Activated CD8-positive, alpha-beta memory T cell treated with anti-CD3 and anti-CD28 coated beads for 36 hours (primary cell): ENCODE measurements around the gene MRPL34. TPM values are rescaled to one million over a fixed set of nuclear protein-coding genes. Genes with fewer than 3 reads are reported as not detected.
"Not testable (repeated sequence)": the region's sequence is repeated elsewhere in the genome, so short reads cannot be mapped to it uniquely, and the experiment has no call there.

ENCODE experiments used
- CTCF ChIA-PET: fragments of 350-600 bp; sonication (Branson Sonifier 250); formaldehyde crosslinking; loops from one replicate; lab custom pipeline; 2021; ENCODE audit warnings: antibody characterized with exemption; lab: Charles Lee
- POLR2A ChIA-PET: fragments of 350-600 bp; sonication (Branson Sonifier 250); formaldehyde crosslinking; loops from one replicate; lab custom pipeline; 2021; ENCODE audit warnings: antibody characterized with exemption; lab: Charles Lee
- total RNA-seq, 2 experiments: library from RNA; stranded (reverse); gene quantifications; one replicate each; pipeline ENCODE4 v1.2.3, GENCODE V29; 2021

MRPL34 gene
- total RNA-seq, 2 experiments from 2014 or later: 126 to 132 TPM

DNA sequence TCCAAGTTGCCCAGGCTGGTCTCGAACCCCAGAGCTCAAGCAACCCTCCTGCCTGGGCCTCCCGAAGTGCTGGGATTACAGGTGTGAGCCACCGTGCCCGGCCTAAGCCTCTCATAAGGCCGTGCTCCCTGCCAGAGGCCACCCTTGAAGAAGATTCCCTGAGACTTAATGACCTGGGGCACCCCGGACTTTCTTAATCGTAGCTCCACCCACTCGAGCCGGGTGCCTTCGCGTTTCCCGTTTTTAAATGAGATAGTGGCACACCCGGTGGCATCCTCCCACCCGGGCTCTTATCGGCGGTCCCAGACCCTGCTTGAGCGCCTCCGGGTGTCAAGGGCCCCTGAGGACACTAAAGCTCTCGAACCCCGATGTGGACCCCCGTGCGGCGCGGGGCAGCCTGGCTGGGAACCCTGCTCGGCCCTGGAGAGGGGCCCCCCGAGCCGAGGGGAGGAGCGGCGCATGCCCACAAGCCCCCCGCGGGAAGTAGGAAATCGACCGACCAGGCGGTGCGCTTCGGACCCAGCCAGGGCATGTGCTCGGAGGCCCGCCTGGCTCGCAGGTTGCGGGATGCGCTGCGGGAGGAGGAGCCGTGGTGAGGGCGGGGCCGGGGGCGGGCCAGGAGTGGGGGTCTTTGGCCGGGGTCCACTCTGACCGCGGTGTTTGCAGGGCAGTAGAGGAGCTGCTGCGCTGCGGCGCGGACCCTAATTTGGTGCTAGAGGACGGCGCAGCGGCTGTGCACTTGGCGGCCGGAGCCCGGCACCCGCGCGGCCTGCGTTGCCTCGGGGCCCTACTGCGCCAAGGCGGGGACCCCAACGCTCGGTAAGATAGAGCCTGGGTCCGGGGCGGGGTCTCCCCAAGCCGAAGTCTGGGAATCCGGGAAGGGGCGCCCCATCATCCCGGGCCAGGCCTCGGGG, 24.0 kb upstream of the MRPL34 start, which contains the start of gene ANKLE1:
Gene ANKLE1, plus strand, starts transcription at position 511 of the 914 bp plus-strand sequence. Its CDS starts 20 bp downstream, at position 531.
- CTCF ChIA-PET: interaction anchor here (0.6 to 3.5 kb wide), 24 partner anchors 8 to 1667 kb away, joined by 3 to 35 read pairs (median 5); partner anchors contain the start of genes BABAM1 and MRPL34
- POLR2A ChIA-PET: interaction anchor here (0.6 to 1.0 kb wide), 2 partner anchors 15 to 16 kb away, joined by 3 to 6 read pairs; no protein-coding TSS in a partner anchor

DNA sequence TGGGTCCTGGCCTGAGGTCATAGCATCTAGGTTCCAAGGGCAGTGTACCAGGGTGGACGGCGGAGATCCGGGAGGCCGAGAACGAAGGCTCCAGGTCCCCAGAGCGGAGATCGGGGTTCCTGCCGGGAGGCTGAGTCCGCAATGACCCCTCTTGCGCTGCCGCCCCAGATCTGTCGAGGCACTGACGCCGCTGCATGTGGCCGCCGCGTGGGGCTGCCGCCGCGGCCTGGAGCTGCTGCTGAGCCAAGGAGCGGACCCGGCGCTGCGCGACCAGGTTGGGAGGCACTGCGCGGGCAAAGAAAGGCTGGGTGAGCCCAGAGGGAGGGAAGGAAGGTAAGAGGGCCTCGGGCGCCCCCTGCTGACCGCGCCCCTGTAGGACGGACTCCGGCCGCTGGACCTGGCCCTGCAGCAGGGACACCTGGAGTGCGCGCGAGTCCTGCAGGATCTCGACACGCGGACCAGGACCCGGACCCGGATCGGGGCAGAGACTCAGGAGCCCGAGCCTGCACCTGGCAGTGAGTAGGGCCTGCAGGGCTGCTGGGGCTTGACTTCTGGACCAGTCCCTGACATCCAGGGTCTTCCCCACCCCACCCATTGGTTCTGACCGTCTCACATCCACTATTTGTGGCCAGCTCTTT, 23.1 kb upstream of the MRPL34 start:
- ChIA-PET CTCF (interaction anchor here (0.5 to 3.5 kb wide), 23 partner anchors 9 to 215 kb away, joined by 3 to 35 read pairs (median 5); partner anchors contain the start of genes BABAM1 and MRPL34), POLR2A (no interaction called here)

DNA sequence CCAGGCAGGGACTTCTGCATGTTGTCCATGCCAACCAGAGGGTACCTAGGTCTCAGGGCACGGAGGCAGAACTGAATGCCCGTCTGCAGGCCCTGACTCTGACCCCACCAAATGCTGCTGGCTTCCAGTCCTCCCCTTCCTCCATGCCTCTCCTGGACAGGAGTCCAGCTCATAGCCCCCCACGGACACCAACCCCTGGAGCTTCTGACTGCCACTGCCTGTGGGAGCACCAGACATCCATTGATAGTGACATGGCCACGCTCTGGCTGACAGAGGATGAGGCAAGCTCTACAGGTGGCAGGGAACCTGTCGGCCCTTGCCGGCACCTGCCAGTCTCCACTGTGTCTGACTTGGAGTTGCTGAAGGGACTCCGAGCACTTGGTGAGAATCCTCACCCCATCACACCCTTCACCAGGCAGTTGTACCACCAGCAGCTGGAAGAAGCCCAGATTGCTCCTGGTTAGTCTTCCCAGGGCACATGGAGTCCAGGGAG, 22.1 kb upstream of the MRPL34 start:
- CTCF ChIA-PET: interaction anchor here (0.7 to 3.5 kb wide), 9 partner anchors 9 to 120 kb away, joined by 3 to 35 read pairs (median 5); partner anchors contain the start of gene BABAM1
- POLR2A ChIA-PET: no interaction called here

DNA sequence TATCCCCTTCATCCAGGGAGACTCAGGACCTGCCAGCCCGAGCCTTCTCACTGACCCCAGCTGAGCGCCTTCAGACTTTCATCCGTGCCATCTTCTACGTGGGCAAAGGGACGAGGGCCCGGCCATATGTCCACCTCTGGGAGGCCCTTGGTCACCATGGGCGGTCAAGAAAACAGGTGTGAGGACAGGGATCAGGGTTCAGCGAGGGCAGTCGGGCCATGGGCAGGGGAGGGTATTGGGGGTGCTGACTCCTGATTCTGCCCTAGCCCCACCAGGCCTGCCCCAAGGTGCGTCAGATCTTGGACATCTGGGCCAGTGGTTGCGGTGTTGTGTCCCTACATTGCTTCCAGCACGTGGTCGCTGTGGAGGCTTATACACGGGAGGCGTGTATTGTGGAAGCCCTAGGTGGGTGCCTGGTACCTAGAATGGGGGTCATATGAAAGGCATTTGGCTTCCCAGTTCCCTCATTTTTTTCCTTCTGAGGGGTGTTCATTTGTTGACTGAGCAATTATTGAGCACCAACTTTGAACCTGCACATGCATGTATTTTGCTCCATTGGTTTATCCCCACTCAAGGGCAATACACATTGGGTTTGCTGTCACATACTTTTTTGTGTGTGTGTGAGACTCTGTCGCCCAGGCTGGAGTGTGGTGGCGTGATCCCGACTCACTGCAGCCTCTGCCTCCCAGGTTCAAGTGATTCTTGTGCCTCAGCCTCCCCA, 20.1 kb upstream of the MRPL34 start:
- CTCF ChIA-PET: no interaction called here
- POLR2A ChIA-PET: no interaction called here

DNA sequence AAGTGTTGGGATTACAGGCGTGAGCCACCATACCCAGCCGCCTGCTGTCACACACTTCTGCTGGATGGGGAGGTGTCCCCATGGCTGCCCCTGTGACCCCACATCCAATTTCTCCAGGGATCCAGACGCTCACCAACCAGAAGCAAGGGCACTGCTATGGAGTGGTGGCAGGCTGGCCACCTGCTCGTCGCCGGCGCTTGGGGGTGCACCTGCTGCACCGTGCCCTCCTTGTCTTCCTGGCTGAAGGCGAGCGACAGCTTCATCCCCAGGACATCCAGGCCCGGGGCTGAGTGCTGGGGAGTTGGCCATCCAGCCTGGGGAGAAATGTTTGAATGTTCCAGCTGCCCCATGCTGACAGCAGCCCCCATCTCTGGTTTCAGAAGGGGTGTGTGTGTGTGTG, 19.4 kb upstream of the MRPL34 start:
- CTCF ChIA-PET: no interaction called here
- POLR2A ChIA-PET: no interaction called here

DNA sequence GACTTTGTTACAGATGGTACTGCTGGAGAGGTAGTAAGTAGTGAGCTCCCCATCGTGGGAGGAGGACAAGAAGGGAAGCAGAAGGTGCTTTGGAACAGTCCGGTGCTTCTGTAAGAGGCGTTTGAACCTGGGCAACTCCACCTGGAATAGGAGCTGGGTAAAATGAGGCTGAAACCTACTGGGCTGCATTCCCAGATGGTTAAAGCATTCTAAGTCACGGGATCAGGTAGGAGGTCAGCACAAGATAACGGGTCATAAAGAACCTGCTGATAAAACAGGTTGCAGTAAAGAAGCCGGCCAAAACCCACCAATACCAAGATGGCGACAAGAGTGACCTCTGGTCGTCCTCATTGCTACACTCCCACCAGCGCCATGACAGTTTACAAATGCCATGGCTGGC, 18.9 kb upstream of the MRPL34 start:
- ChIA-PET CTCF (no interaction called here), POLR2A (no interaction called here)

DNA sequence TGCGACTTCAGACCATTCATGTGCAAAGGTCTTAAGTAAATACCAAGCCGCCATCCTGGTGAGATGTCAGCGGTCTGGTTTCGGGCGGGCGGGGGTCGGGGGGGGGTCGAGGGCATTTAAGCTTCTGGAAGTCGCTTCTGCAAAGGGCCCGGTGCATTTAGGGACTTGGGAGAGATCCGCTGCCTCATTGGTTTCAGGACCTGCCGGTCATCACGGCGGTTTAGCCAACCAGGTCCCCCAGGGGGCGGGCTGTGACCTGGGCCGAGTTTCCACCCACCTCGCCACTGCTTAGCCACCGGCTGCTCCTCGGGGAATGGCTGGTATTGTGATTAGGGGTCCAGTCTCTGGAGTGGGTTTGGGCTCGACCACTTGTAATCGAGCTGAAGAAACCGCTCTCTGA, 16.2 kb upstream of the MRPL34 start:
- POLR2A ChIA-PET: no interaction called here
- CTCF ChIA-PET: interaction anchor here (1.9 kb wide), 2 partner anchors 9 to 16 kb away, joined by 5 to 7 read pairs; partner anchors contain the start of gene MRPL34

DNA sequence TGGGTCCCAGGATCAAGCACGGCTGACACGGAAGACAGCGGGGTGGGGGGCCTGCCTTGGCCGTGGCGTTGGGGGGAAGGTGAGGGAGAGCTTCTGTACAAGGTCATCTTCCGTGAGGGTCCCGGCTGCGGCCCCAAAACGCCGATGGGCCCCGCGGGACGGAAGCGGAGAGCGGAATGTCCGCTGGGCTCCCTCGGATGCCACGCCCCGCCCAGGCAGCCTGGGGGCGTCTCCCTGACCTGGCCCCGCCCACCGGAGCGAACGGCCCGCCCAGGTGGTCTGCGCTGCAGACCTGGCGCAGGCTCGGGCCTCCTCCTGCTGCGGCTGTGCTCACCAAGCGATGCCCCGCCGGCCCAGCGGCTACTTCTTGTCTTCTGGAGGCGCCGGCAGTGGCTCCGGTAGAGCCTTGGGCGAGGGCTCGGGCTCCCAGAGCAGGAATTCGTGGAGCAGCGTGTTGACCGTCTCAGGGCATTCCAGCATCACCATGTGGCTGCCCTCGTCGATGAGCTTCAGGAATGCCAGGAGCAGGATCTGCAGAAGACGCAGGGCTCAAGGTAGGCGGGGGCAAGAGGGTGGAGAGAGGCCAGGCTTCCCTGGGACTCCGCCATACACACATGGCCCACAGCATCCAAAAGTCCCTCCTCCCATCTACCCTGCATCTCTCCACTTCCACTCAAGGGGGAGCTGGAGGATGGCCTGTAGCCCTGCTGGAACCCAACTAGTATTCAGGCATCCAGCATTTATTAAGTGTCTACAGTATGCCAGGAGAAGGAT, 13.2 kb upstream of the MRPL34 start:
- CTCF ChIA-PET: interaction anchor here (0.6 to 2.9 kb wide), 14 partner anchors 9 to 122 kb away, joined by 3 to 16 read pairs (median 4); partner anchors contain the start of genes ABHD8, ANKLE1, ANO8 and MRPL34
- POLR2A ChIA-PET: interaction anchor here (0.5 to 1.0 kb wide), 5 partner anchors 13 to 43 kb away, joined by 3 to 4 read pairs (median 3); partner anchors contain the start of genes ANO8 and MRPL34

DNA sequence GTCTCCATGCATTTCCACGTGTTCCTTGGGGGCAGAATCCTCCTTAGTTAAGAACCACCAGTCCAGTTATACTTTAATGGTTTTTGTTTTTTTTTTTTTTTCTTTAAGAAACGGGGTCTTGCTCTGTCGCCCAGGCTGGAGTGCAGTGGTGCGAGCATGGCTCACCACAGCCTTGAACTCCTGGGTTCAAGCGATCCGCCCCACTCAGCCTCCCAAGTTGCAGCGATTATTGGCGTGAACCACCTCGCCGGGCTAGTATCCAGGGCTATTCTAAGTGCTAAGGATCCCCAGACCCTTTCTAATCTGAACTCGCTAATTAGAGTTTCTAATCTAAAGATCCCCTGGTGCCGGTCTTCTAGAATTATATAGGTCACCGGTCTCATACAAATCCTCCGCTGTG, 12.1 kb upstream of the MRPL34 start:
- ChIA-PET CTCF (interaction anchor here (1.1 to 2.9 kb wide), 8 partner anchors 10 to 103 kb away, joined by 3 to 16 read pairs (median 8); partner anchors contain the start of genes ABHD8, ANKLE1 and MRPL34), POLR2A (interaction anchor here (1.0 kb wide), 1 partner anchor 42 kb away, joined by 3 read pairs; the partner anchor contains the start of gene ANO8)

DNA sequence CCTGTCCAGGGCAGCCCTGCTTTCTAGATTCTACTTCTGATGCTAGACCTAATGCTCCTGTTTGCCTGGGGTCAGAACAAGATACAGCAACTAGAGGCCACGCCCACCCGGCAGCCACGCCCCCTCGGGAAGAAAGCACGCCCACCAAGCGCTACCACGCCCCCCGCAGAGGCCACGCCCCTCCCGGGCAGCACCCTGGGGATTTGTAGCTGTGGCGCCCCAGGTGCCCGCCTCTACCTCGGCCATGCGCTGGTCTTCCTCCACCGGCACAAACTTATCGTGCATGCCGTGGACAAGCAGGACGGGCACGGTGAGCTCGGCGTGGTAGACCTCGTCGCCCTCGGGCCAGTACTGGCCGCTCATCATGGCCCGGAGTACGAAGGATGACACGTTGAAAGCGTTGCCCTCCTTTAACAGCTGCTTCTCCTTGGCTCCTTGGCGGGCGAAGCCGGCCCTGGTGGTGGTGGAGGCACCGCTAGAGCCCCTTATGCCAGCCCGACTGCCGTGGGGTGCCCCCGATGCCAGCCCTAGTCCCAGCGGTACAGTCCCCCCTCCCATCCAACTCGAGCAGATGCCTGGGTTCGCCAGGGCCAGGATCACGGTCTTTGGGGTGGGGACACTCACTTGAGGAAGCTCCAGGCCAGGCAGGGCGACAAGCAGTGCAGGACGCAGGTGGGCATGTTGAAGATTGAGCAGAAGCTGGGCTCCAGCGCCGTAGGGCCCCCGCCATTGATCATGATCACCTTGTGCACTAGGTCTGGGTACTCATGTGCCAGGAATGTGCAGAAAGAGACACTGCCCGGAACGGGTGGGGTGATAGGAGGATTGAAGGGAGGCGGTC, 11.4 kb upstream of the MRPL34 start:
- ChIA-PET POLR2A (interaction anchor here (0.8 kb wide), 1 partner anchor 11 kb away, joined by 4 read pairs; no protein-coding TSS in a partner anchor), CTCF (interaction anchor here (1.6 to 2.9 kb wide), 4 partner anchors 9 to 92 kb away, joined by 4 to 14 read pairs (median 7); partner anchors contain the start of genes ABHD8 and ANKLE1)

DNA sequence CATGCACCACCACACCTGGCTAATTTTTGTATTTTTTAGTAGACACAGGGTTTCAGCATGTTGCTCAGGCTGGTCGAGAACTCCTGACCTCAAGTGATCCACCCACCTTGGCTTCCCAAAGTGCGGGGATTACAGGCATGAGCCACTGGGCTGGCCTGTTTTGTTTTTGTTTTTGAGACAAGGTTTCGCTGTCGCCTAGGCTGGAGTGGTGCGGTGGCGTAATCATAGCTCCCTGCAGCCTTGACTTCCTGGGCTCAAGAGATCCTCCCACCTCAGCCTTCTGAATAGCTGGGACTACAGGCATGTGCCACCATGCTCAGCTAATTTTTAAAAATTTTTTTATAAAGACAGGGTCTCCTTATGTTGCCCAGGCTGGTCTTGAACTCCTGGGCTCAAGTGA, 10.1 kb upstream of the MRPL34 start:
- CTCF ChIA-PET: interaction anchor here (0.7 to 1.6 kb wide), 4 partner anchors 9 to 91 kb away, joined by 5 to 9 read pairs (median 6); no protein-coding TSS in a partner anchor
- POLR2A ChIA-PET: not testable (repeated sequence)

DNA sequence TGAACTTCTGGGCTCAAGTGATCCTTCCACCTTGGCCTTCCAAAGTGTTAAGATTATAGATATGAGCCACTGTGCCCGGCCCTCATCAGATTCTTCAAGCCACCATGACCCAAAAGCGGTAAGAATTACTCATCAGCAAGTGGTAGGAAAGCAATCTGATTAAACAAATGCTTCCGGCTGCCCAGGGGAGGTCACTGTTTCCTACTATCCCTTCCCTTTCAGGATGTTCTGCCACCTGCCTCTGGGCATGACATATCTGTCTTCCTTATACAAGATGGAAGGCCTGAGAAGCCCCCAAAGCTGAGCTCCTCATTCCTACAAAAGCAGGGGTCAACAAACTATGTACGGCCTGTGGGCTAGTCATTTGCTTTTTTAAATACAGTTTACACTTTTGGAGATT, 9.4 kb upstream of the MRPL34 start:
- ChIA-PET POLR2A (no interaction called here), CTCF (interaction anchor here (1.0 to 1.2 kb wide), 4 partner anchors 8 to 89 kb away, joined by 4 to 9 read pairs (median 5); no protein-coding TSS in a partner anchor)

DNA sequence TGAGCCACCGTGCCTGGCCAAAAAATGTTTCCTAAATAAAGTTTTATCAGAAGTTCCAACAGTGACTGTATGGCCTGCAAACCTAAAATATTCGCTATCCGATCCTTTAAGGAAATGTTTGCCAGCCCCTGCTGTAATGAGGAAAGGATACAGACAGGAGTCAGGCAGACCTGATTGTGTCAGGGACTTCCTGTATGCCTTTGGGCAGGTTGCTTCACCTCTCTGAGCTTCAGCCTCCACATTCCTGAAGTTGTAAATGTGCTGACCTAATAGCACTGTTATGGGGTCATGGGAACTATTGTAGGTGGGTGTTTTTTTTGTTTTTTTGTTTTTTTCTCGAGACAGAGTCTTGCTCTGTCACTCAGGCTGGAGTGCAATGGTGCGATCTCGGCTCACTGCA, 8.7 kb upstream of the MRPL34 start:
- POLR2A ChIA-PET: no interaction called here
- CTCF ChIA-PET: interaction anchor here (1.0 to 1.2 kb wide), 2 partner anchors 45 to 89 kb away, joined by 4 to 5 read pairs; no protein-coding TSS in a partner anchor

DNA sequence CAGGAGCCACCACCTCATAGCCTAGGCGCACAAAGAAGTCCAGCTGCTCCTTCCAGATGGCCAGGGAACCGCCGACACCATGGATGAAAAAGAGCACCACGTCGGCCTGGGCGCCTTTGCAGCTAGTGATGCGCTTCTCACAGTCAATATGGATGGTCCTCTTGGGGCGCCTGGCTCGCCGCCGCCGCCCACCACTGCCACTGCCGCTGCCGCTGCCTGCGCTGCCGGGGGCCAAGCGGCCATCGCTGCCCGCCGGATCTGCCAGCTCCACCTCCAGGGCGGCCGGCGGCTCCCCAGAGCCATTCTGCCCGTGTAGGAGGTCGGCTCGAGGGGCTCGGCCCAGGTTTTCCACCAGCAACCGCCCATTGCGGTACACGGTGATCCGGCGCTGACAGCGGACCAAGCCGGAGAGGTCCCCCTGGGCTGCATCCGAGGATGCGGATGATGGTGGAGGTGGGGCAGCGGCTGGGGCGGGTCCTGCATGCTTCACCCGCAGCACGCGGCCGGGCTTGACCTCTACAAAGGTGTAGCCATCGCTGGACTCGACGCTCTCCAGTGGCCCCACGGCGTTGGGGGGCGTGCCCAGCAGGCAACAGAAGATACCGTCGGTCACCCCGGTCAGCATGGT, 4.6 kb upstream of the MRPL34 start:
- POLR2A ChIA-PET: no interaction called here
- CTCF ChIA-PET: no interaction called here

DNA sequence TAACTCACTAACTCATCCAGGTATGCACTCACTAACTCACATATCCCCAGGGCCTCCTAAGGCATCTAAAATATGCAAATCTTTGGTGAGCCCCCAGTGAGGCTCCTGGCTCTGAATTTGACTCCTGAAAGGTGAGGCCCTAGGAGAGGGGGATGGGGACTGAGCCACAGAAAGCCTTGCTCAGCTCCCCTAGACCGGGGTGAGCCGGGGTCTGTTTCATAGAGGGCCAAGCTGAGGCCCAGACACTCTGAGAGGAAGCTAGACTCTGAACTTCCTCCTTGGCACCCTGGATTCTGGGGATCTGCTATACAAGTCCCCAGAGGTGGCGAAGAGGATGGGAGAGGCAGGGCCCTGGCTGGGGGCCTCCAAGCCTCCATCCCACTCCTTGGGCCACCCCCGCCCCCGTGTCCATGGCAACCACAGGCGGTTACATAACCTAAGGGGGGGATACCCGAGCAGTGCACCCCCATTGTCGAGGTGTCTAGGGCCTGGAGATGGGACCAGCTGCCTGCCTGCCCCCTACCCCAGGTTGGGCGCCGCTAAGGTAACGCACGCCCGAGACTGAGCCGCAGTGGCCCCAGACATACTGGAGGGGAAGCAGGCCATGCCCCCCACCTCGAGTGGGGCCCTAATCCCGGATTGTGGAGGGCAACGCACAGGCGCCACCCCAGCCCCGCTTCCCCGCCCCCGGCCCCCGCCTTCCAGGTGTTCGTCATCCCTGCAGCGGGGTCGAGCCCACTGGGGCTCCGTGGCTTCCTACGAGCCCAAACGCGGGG, 3.1 kb upstream of the MRPL34 start:
- CTCF ChIA-PET: interaction anchor here (2.2 kb wide), 1 partner anchor 9 kb away, joined by 14 read pairs; no protein-coding TSS in a partner anchor
- POLR2A ChIA-PET: no interaction called here
